ENCODE results near the gene GPR183.

- TF ChIP-seq FOXP2 (optimal IDR thresholded peaks at IDR 0.05; ENCODE audit: control extremely low read depth, extremely low read length, insufficient read depth) (no peak), POLR2AphosphoS5 (IDR thresholded peaks at IDR 0.05; ENCODE audit: borderline replicate concordance, low read depth, low read length) (no peak)
Observed at GRCh38 chr13:99313941-99314340, 6.7 kb upstream of the GPR183 start.

Measured in SK-N-MC (cell line).